Colon (tissue), 2 donors: ENCODE data around the gene LHX8.
"Not testable (repeated sequence)": the region's sequence is repeated elsewhere in the genome, so short reads cannot be mapped to it uniquely, and the experiment has no call there.

Experiments used
- FAIRE-seq: peaks from 2 replicates; lab custom pipeline; 2012; peaks lifted over from hg19 to GRCh38; lab: Jason Lieb, UNC
- donor health status: control.
- donor health status: control.

The LHX8 gene

GRCh38 chr1:75133750-75134646 lies at the start of gene LHX8:
TSS of gene LHX8 (plus strand) at chr1:75134388. CDS start at chr1:75136615, 2,227 bp downstream.
- FAIRE-seq = no peak

DNA sequence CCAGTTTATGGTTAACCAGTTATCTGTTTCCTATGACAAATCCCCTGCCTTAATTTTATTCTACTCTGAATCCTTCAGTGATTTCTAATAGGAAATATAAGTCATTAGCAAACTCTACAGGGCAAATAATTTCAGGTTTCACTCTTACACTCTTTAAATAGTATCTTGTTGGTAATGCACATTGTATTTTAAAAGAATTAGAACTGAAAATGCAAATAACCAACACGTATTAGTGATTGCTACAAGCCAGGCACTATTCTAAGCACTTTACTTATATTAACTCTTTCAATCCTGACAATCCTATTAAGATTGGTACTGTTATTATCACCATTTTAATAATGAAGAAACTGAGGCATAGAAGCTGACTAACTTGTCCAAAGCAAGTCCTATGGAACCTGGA lies 48.3 kb upstream of the LHX8 start:
- no peak for FAIRE-seq

GRCh38 chr1:75087278-75087677 lies 46.9 kb upstream of the LHX8 start:
- FAIRE-seq = no peak

DNA sequence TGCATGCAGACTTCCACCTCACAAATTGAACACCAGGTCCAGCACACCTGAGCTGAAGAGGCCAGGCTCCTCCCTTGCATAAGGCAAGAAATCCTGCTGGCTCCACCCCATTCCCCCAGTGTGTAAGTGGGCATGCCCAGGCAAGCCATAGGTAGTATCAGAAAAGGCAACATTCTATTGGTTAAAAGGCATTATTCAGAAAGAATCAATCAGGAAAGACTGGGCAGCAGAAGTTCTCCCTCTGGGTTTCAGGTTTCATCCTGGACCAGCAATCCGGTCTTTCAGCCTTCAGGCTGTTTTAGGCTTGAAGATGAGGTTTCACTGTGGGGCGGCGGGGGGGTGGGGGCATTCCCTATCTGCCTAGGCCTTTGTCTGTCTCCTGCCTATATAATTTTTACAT lies 42.0 kb upstream of the LHX8 start:
- FAIRE-seq = no peak

DNA sequence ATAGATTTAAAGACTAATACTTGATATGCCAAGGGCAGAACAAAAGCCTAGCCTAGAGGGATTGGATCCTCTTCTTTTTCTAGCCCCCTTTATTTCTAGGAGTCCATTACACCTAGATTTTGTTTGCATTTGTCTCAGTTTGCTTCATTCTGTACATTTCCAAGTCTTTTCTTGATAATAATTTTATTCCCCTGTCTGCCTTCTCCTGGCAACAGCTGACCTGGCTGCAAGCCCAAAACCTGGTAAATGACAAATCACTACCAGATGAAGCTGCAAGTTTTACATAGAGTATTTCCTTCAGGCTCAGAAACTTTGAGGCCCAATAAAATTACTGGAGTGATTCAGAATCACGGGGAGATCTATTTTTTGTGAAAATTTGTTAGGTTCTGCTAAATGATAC lies 36.5 kb upstream of the LHX8 start:
- FAIRE-seq = no peak

DNA sequence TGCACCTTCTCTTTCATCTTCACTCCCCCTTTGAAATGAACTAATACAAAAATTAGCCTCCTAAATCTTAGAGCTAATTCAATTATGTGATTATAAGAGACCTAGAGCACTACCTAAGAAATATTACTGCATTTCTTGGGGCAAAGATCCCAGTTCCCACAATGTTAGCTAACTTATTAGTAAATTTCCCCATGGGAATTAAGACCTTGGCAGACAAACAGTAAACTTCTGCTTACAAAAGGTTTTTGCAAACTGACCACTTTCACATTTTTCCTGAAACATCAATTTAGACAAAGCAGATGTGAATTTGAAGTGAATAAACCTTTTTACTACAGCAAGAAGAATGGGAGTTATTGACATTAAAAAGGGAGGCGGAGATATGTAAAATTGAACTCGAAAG lies 34.6 kb upstream of the LHX8 start:
- FAIRE-seq = no peak

DNA sequence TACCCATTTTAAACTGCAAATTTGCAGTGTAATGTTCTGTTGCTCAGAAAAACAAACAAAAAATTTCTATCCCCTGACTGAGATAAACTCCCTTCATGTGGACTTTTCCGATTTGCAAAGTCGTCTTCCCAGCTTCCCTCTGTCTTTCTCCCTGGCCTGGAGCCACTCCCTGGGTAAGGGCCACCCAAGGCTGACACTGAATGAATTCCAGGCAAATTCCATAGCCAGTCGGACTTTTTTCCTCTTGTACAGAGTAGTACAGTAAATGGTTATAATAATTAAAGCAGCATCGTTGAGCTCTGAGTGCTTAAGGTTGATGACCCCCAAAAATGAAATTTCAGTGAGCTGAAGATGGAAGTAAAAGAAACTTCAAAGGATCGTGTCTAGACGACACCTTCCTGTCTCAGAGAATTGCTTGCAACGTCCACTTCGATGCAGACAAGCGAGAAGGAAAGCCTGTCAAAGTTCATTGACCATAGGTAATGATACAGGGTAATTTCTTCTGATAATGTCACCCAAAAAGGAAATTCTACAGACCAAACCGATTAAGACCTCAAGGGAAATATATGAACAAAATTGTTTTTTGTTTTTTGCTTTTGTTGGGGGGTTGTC lies 33.6 kb upstream of the LHX8 start:
- no peak for FAIRE-seq

DNA sequence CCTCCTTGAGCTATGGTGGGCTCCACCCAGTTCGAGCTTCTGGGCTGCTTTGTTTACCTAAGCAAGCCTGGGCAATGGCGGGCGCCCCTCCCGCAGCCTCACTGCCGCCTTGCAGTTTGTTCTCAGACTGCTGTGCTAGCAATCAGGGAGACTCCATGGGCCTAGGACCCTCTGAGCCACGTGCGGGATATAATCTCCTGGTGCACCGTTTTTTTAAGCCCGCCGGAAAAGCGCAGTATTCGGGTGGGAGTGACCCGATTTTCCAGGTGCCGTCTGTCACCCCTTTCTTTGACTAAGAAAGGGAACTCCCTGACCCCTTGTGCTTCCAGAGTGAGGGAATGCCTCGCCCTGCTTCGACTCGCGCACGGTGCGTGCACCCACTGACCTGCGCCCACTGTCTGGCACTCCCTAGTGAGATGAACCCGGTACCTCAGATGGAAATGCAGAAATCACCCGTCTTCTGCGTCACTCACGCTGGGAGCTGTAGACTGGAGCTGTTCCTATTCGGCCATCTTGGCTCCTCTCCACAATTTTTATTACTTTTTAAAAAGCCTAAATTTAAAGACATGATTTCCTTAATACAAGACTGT lies 21.7 kb upstream of the LHX8 start:
- FAIRE-seq = not testable (repeated sequence)

- FAIRE-seq = no peak
These were observed 18.5 kb upstream of the LHX8 start for GRCh38 chr1:75115654-75116053.

- FAIRE-seq = no peak
These were observed 10.4 kb upstream of the LHX8 start for GRCh38 chr1:75123756-75124155.

DNA sequence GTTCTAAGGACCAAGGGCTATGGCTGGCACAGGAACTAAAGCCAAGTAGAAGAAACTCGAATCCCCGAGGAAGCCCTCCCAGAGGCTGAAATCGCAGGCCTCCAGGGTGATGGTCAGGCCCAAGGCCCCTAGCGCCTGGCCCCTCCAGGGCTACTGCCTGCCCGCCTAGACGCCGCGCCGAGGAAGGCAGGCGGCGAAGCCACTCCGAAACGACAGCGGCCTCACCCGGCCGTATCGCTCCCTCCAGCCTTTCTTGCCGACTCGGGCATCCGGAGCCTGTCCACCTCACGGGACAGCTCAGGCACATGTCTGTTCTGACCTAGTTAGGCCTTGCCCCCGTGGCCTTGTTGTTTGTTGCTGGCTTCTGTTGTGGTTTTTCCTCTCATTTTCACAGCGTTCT lies 9.7 kb upstream of the LHX8 start:
- FAIRE-seq = no peak

DNA sequence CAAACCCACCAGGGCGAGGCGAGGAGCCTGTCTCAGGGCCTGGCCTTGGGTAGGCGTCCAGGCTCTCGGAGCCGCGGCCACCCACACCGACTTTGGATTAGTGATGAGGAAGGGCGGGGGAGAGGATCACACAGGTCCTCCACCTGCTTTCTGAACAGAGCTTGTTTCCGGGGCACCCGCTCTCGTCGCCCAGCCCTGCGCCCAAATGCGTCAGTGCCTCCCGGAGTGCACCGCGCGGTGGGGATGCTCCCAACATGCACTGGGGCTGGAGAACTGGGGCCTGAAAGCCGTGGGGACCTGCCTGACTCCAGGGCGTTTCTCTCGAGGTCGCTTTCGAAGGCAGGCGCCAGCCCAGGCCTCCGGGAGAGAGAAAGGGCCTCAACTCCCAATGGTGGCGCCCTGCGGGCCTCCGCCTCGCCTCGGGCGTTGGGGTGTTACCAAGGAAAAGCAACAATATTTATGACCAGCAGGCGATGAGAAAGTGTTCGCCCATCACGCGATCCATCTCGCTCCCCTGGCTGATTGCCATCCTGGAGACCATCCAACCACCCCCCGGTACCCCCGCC lies 8.9 kb upstream of the LHX8 start:
- FAIRE-seq = no peak

DNA sequence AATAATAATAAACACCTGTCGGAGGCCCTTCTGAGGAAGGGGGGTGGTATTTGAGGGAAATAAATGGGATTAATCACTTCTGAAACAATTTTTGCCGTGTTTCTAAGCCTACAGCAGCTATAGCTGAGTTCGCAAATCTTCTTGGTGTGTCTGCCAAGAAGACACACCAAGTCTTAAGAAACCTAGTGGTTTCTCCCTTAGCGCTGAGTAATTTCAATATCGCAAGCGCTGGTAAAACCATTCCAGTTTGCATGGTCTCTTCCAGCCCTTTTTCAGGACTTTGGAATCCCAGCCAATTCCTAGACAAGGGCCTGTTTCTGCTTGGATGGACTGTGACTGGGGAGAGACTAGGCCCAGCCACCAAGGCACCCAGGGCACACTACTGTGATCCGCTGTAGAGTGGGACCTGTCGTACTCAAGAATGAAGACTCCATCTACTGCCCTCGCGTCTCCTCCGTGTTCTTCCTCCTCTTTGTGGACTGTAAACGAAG lies 7.5 kb upstream of the LHX8 start:
- FAIRE-seq = no peak

- FAIRE-seq = no peak
These were observed 6.1 kb upstream of the LHX8 start for GRCh38 chr1:75127916-75128717.

GRCh38 chr1:75129660-75129982 lies 4.6 kb upstream of the LHX8 start:
- no peak for FAIRE-seq

DNA sequence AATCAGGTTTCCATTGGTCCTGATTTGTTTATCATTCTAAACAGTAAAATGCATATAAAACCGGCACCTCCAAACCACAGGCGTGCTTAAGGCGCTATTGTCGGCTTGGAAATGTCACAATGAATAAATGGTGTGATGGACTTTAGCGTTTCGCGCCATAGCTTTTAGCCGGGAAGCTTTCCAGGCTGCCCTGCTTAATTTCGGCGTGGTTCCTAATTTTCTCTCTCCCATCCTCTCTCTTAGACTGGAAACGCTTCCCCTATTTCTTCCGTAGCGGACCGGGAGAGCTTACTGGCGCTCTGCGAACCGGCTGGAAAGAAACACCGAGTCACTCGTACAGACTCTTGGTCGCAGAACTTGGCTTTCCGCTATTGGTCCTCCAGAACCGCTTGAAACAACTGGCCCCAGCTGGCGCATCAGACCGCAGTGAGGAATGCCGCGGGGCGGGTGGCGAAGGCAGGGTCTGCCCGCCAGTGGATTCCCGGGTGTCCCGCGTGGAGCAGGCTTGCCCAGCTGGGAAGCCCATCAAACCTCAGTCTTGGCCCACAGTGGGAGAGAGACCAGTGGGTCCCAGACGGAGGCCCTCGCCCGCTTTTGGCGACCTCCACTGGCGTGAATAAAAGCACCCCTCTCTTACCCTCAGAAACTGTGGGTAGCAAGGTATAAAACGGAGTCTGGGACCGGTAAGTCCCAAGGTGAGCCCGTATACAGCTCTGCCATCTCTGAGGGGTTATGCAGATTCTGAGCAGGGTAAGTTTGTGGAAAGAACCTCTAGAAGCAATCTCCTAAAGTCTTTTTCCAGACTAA lies 4.0 kb upstream of the LHX8 start:
- FAIRE-seq = no peak

DNA sequence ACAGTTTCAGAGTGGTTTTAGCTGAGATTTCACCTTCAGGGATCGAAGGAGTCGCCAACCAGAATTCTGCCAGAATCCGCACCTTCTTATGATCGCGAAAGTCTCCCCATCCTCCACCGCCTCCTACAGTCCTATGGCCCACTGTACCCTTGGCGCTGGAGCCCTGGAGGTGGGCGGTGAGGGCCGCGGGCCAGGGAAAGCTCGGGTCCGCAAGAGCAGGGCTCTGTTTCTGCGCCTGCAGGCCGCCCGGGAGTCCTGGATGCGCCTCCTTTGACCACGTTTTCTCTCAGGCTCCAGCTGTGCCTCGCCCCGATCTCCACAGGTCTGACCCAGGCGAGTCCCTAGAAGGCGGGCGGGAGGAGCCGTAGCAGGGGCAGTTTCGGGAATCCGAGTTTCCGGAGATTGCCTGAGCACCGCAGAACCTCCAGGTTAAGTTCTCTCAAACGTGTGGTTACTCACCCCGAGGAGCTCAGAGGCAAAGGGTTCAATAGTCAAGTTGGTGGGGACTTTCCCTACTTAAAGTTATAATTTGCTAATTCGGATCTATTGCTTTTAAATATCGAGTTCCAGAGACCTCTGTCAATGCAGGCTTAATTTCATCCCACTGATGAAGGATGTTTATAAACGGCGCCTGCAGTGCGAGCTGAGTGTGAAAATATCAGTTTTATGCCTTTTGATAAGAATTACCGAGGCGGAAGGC lies 3.2 kb upstream of the LHX8 start:
- FAIRE-seq = no peak

GRCh38 chr1:75131565-75132241 lies 2.5 kb upstream of the LHX8 start:
- no peak for FAIRE-seq

DNA sequence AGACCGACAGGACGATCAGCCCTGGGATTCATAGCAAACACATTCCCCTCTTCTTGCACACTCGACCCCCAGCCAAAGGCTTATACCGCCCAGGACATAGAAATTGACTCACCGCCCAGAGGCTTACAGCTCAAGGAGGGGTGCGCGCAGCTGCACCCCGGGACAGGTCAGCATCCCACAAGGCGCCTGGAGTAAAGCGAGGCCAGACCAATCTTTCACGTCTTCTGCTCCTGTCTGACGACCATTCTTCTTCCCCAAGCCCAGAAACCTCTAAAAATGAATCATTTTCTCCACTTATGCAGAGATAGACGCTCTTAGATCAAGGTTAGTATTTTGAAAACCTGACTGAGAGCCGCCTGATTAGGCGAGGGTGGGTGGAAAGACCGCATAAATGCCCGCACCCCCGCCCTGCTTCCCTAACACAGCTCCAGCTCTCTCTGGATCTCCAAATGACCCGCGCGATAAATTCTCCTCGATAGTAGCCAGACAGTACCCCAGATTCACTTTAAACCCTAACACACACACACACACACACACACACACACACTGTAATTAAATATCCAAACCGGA lies 1.9 kb upstream of the LHX8 start:
- no peak for FAIRE-seq
